ENCODE measurements around the gene STAG3. TPM values are rescaled to one million over a fixed set of nuclear protein-coding genes. Genes with fewer than 3 reads are reported as not detected.

STAG3 gene
- total and polyA plus RNA-seq, 2 of the 4 experiments (the other 2 are of a cell fraction) = 0.36 to 0.65 TPM

DNA sequence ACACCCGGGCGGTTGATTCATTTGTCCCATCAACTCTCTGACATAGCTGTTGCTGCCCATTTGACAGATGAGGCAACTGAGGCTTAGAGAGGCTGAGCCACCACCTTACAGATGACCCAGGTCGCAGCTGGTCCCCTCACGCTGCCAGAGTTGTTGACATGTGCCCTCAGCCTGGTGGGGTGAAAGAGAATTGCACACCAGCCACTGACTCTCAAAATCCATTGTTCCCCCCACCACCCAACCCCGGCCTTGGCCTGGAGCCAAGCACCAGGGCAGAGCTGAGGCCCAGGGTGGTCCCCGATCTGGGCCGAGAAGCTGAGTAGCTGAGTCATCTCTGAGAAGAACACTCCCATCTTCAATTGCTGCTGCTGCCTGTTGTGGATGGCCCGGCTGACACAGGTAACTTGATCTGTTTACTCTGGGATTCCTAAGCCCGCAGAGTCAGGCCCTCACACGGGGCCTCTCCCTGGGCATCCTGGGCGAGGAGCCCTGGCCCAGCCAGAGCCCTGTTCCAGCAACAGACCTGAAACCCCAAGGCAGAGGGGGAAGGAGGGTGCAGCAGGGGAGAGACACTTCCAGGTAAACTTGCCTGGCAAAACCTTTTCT, 69.5 kb downstream of the STAG3 start (continued):
- peak; percentile 49; the same call in 1 of the 2 replicates for TF ChIP-seq NFE2L2 (IDR thresholded peaks at IDR 0.05; ENCODE audit: low read depth, low read length)

DNA sequence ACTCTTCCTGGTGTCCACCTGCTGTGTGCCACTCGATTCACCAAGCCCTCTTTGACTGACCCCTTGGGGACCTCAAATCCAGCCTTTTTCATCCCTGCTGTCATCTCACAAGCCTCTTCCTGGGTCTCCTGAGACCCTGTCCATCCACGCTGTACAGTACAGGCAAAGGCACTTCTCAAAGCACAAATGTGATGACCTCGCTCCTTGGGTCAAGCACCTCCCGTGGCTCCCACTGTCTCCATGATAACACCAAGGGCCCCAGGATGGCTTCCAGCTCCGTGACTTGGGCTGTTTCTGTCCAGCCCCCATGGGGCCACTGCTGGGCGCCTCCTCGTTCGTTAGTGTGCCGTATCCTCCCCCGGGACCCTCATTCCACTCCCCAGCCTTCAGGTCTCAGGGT, 70.8 kb downstream of the STAG3 start:
- WGBS, 2 experiments (ENCODE audit: extremely low coverage in 2 of 2, insufficient read length in 1 of 2) = 80% methylated on average over 3 of the region's 10 CpGs; no CpG with 5 or more reads in 1 of the 2 experiments

More for the DNA sequence above, 70.8 kb downstream of the STAG3 start:
- no peak overlapping the region for H3K14ac ChIP-seq (replicated peaks; ENCODE audit: low read depth, low read length)
- dilution Hi-C loops (cut with HindIII; ENCODE audit: low sequenced_read_pairs, unreplicated experiment) (no loop called here), in situ Hi-C loops (cut with MboI; ENCODE audit: low sequenced_read_pairs) (no loop called here), intact Hi-C loops (cut with micrococcal nuclease) (no loop called here)
- no peak overlapping the region for H3K4ac ChIP-seq (ENCODE audit: low read depth, low read length)
- DNase-seq = no peak
- TF ChIP-seq RCOR1 (IDR thresholded peaks at IDR 0.05; ENCODE audit: insufficient replicate concordance, low read length) = no peak
- TF ChIP-seq MAZ (IDR thresholded peaks at IDR 0.05; ENCODE audit: borderline replicate concordance, low read depth, low read length) = no peak
- TF ChIP-seq USF2 (IDR thresholded peaks at IDR 0.05; ENCODE audit: low read depth, low read length) = no peak
- TF ChIP-seq MAFK (IDR thresholded peaks at IDR 0.05; ENCODE audit: low read depth, low read length) = no peak
- TF ChIP-seq RAD21 (IDR thresholded peaks at IDR 0.05; ENCODE audit: low read length) = no peak
- TF ChIP-seq RFX5 (IDR thresholded peaks at IDR 0.05; ENCODE audit: low read depth, low read length) = no peak
- TF ChIP-seq POLR2A (IDR thresholded peaks at IDR 0.05; ENCODE audit: low read depth, low read length) = no peak
- no peak for TF ChIP-seq CTCF (conservative IDR thresholded peaks at IDR 0.05; ENCODE audit: low read depth, low read length)
- H3K9me1 ChIP-seq (ENCODE audit: insufficient read depth, low read length) = peaks cover 6% of the 10 kb centered on the region
- no peak overlapping the region for H3K4me3 ChIP-seq (ENCODE audit: insufficient read depth, low read depth, low read length)
- H2BK20ac ChIP-seq (ENCODE audit: low read depth, low read length) = no peak overlapping the region
- no peak overlapping the region for H4K5ac ChIP-seq (ENCODE audit: low read depth, low read length)
- H4K8ac ChIP-seq (ENCODE audit: low read depth in 2 of 2, low read length in 2 of 2) = no peak overlapping the region
- no peak overlapping the region for H3K56ac ChIP-seq (ENCODE audit: extremely low read depth, insufficient read depth, low read length)
- no peaks in the 10 kb centered on the region; a peak in 1 of 4 replicates for H3K79me1 ChIP-seq (ENCODE audit: low read depth in 1 of 2, low read length in 2 of 2)
- H3K27me3 ChIP-seq (ENCODE audit: control insufficient read depth, insufficient read depth, low read length) = no peaks in the 10 kb centered on the region
- H3K9ac ChIP-seq (ENCODE audit: low read depth, low read length) = no peak overlapping the region
- H4K20me1 ChIP-seq (ENCODE audit: insufficient read depth, low read length) = peaks cover 18% of the 10 kb centered on the region
- H2AK5ac ChIP-seq (ENCODE audit: low read depth, low read length) = no peak overlapping the region
- H2AFZ ChIP-seq (replicated peaks; ENCODE audit: low read length, poor library complexity) = no peak overlapping the region
- H3K4me1 ChIP-seq (ENCODE audit: control insufficient read depth, insufficient read depth, low read length) = peaks cover 9% of the 10 kb centered on the region
- H2AK9ac ChIP-seq (replicated peaks; ENCODE audit: low read depth, low read length, poor library complexity) = no peak overlapping the region
- BruUV-seq (replicated peaks) = no TSS peak
- H3K9me3 ChIP-seq (ENCODE audit: control insufficient read depth, insufficient read depth, low read length) = no peaks in the 10 kb centered on the region
- no peak overlapping the region for H4K91ac ChIP-seq (ENCODE audit: insufficient read depth, low read depth, low read length)
- POLR2A ChIA-PET (ENCODE audit: unreplicated experiment) = no interaction called here
- H3K4me2 ChIP-seq (ENCODE audit: low read depth, low read length) = no peak overlapping the region
- no peak overlapping the region for H2BK5ac ChIP-seq (ENCODE audit: low read depth, low read length, poor library complexity, severe bottlenecking)
- no peaks in the 10 kb centered on the region for H3K36me3 ChIP-seq (ENCODE audit: control insufficient read depth, insufficient read depth, low read length)
- ATAC-seq (ENCODE audit: low read depth) = no peak
- no peak overlapping the region for H3K23ac ChIP-seq (ENCODE audit: low read depth, low read length)
- H3K18ac ChIP-seq (ENCODE audit: low read depth, low read length) = no peak overlapping the region
- CTCF ChIA-PET = no interaction called here
- no peak overlapping the region for H2BK15ac ChIP-seq (ENCODE audit: low read depth, low read length)
- H3K27ac ChIP-seq (ENCODE audit: insufficient read depth, low read length) = no peak overlapping the region
- no peak overlapping the region for H2BK120ac ChIP-seq (ENCODE audit: low read depth, low read length)

Measured in IMR-90 (cell line).